Stomach (tissue), 4 donors: ENCODE measurements around the gene IFIT3.
"Not testable (repeated sequence)": the region's sequence is repeated elsewhere in the genome, so short reads cannot be mapped to it uniquely, and the experiment has no call there.

Experiments
- CTCF ChIP-seq, 7 experiments: fragments of 450-650 bp in 4 of 7; fragments of 200-600 bp in 3 of 7; sonication (generic) in 3 of 7; IDR thresholded peaks; one replicate each; pipeline ENCODE4 v1.5.1; 2016 to 2019; ENCODE audit warnings: antibody characterized with exemption in 7 of 7, control low read depth in 2 of 7, mild to moderate bottlenecking in 1 of 7
- POLR2A ChIP-seq, 4 donors: fragments of 450-650 bp; IDR thresholded peaks; one replicate each; pipeline ENCODE4 v1.6.1; 2016; ENCODE audit warnings: antibody characterized with exemption in 4 of 4, control low read depth in 2 of 4, mild to moderate bottlenecking in 1 of 4, moderate library complexity in 1 of 4

- not testable (repeated sequence) for TF ChIP-seq CTCF, POLR2A (IDR thresholded peaks at IDR 0.05)
These were observed 23.0 kb downstream of the IFIT3 start for GRCh38 chr10:89350631-89351315.
